DND-41 (cell line): ENCODE data around the gene MYH1.

Experiments
- ATAC-seq: fragments of 200-7000 bp; cut with Tn5 transposase; 3 replicates; pipeline ENCODE4 v1.9.1; 2021; ENCODE audit warnings: low read depth; ENCODE audit not compliant: insufficient read depth
- DNase-seq: peaks from one replicate; pipeline ENCODE4 v3.0.0-alpha.2; 2020
- H2AFZ ChIP-seq: 2 replicates; pipeline ENCODE4 v1.6.0; 2012; ENCODE audit warnings: low read depth, low read length
- H3K27ac ChIP-seq: 2 replicates; pipeline ENCODE4 v1.5.1; 2012; ENCODE audit warnings: low read length, inconsistent platforms
- H3K27me3 ChIP-seq: fragments of 200-600 bp; sonication (generic); 2 replicates; pipeline ENCODE4 v1.6.0; 2012; ENCODE audit warnings: low read length, mild to moderate bottlenecking, inconsistent platforms; ENCODE audit not compliant: insufficient read depth, poor library complexity
- H3K36me3 ChIP-seq: 2 replicates; pipeline ENCODE4 v1.5.1; 2012; ENCODE audit warnings: low read length, inconsistent platforms; ENCODE audit not compliant: insufficient read depth
- H3K4me1 ChIP-seq: 2 replicates; pipeline ENCODE4 v1.5.1; 2012; ENCODE audit warnings: mild to moderate bottlenecking, low read length; ENCODE audit not compliant: insufficient read depth
- H3K4me2 ChIP-seq: 2 replicates; pipeline ENCODE4 v1.6.0; 2012; ENCODE audit warnings: mild to moderate bottlenecking, moderate library complexity, low read length, inconsistent platforms; ENCODE audit not compliant: insufficient read depth
- H3K4me3 ChIP-seq, 2 experiments: fragments of 200-600 bp in 1 of 2; shearing (Covaris generic) in 1 of 2; 2 replicates each; pipeline ENCODE4 v1.5.1; 2012 to 2016; ENCODE audit warnings: inconsistent platforms in 2 of 2, low read length in 2 of 2, mild to moderate bottlenecking in 2 of 2, low read depth in 1 of 2, moderate library complexity in 1 of 2
- H3K79me2 ChIP-seq: 2 replicates; pipeline ENCODE4 v1.6.0; 2012; ENCODE audit warnings: low read length, inconsistent platforms; ENCODE audit not compliant: insufficient read depth
- H3K9ac ChIP-seq: 2 replicates; pipeline ENCODE4 v1.6.0; 2012; ENCODE audit warnings: low read depth, mild to moderate bottlenecking, inconsistent platforms, low read length, moderate library complexity
- H3K9me3 ChIP-seq: 2 replicates; pipeline ENCODE4 v1.5.1; 2012; ENCODE audit warnings: low read length, moderate library complexity, mild to moderate bottlenecking, inconsistent platforms; ENCODE audit not compliant: insufficient read depth, severe bottlenecking
- H4K20me1 ChIP-seq: 2 replicates; pipeline ENCODE4 v1.6.0; 2012; ENCODE audit warnings: low read length; ENCODE audit not compliant: insufficient read depth
- EZH2 ChIP-seq: IDR thresholded peaks from 3 replicates; pipeline ENCODE4 v1.6.1; 2012; ENCODE audit warnings: borderline replicate concordance, low read depth, mild to moderate bottlenecking, moderate library complexity, low read length, inconsistent platforms; ENCODE audit not compliant: severe bottlenecking
- TF ChIP-seq, protein P1 (sequence below): IDR thresholded peaks from 2 replicates; pipeline ENCODE4 v1.5.1; 2012; ENCODE audit warnings: borderline replicate concordance, low read length, moderate library complexity, mild to moderate bottlenecking; ENCODE audit not compliant: poor library complexity, severe bottlenecking; ENCODE audit errors: extremely low read depth

MYH1 gene

DNA sequence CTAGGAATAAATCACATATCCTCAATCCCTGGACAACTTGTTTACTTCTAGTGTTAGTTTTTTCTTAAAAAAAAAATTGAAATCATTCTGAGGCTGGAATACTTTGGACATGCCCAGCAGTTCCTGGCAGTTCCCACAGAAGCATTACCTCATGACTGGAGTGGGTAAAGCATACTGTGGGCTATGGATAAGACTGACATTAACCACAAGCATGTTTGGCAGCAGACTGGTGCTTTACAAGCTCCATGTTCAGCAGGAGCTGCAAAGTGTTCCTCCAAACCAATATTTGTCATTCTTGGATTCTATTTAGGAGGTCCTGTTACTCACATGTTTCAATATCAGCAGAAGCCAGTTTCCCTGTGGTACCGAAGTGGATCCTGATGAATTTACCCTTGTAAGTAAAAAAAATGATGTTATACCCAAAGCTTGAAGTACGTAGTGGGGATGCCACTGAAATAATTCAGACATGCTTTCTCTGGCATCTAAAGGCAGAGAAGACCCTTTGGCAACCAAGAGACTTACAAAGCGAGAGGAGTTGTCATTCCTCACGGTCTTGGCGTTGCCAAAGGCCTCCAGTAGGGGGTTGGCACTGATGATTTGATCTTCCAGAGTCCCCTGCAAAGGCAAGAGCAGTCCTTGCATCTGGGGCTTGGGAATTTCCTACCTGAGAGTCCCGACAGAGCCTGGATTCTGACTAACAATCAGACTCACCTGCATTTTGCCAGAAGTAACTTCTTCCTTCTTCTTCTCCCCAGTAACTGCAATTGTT lies 4.9 kb downstream of the MYH1 start:
- no peaks in the 10 kb centered on the region for H3K79me2 ChIP-seq
- ATAC-seq, result no peak
- H3K9me3 ChIP-seq, result no peaks in the 10 kb centered on the region
- H3K9ac ChIP-seq, result no peak overlapping the region
- no peak overlapping the region for H3K4me3 ChIP-seq
- no peaks in the 10 kb centered on the region for H4K20me1 ChIP-seq
- peaks cover 10% of the 10 kb centered on the region for H3K27me3 ChIP-seq
- no peak for DNase-seq
- H3K4me1 ChIP-seq, result no peaks in the 10 kb centered on the region
- TF ChIP-seq, protein P1, sequence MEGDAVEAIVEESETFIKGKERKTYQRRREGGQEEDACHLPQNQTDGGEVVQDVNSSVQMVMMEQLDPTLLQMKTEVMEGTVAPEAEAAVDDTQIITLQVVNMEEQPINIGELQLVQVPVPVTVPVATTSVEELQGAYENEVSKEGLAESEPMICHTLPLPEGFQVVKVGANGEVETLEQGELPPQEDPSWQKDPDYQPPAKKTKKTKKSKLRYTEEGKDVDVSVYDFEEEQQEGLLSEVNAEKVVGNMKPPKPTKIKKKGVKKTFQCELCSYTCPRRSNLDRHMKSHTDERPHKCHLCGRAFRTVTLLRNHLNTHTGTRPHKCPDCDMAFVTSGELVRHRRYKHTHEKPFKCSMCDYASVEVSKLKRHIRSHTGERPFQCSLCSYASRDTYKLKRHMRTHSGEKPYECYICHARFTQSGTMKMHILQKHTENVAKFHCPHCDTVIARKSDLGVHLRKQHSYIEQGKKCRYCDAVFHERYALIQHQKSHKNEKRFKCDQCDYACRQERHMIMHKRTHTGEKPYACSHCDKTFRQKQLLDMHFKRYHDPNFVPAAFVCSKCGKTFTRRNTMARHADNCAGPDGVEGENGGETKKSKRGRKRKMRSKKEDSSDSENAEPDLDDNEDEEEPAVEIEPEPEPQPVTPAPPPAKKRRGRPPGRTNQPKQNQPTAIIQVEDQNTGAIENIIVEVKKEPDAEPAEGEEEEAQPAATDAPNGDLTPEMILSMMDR, result no peak
- no peak for TF ChIP-seq EZH2
- no peaks in the 10 kb centered on the region for H3K36me3 ChIP-seq
- no peak overlapping the region for H2AFZ ChIP-seq
- no peak overlapping the region for H3K27ac ChIP-seq
- H3K4me2 ChIP-seq, result no peak overlapping the region

DNA sequence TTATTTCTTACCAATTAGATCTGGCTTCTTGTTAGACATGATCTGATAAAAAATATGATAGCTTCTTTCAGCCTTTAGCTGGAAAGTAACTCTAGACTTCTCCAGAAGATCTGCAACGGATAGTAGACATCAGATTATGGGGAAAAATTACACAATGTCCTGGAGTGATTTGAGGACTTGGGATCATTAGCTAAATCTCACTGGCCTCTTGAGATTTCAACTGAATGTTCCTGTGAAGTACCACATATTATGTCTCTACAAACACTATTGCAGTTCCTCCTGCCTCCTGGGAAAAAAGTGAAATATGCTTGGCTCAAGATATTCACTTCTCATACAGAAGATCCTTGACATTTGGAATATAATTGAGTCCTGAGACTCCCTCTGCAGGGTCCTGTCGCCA lies 5.5 kb downstream of the MYH1 start:
- no peaks in the 10 kb centered on the region for H4K20me1 ChIP-seq
- no peaks in the 10 kb centered on the region for H3K9me3 ChIP-seq
- H3K4me3 ChIP-seq, result no peak overlapping the region
- H2AFZ ChIP-seq, result no peak overlapping the region
- no peaks in the 10 kb centered on the region for H3K4me1 ChIP-seq
- H3K79me2 ChIP-seq, result no peaks in the 10 kb centered on the region
- H3K36me3 ChIP-seq, result no peaks in the 10 kb centered on the region
- ATAC-seq, result no peak
- peaks cover 5% of the 10 kb centered on the region for H3K27me3 ChIP-seq
- H3K9ac ChIP-seq, result no peak overlapping the region
- no peak for DNase-seq
- no peak overlapping the region for H3K4me2 ChIP-seq
- H3K27ac ChIP-seq, result no peak overlapping the region
- no peak for TF ChIP-seq EZH2
- TF ChIP-seq, protein P1, result no peak

DNA sequence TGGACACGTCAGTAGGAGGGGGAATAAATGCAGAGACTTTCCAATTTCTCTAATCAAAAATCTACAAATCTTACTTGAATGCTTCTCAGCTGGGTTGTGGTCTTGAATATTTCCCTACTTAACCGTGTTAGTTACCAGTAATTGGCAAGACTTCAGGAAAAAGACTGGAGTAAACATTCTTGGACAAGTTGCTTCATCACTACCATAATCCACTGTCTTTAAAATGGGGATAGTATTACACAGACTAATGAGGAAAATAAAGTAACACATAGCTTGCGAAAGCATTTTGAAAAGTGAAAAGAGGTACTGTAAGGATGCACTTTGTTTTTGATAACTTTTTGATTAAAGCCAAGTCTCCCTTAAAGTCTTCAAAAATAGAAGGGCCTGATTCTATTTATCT lies 18.4 kb downstream of the MYH1 start:
- Histone ChIP-seq H3K9me3 (no peaks in the 10 kb centered on the region), H3K79me2 (no peaks in the 10 kb centered on the region), H3K27me3 (peaks cover 13% of the 10 kb centered on the region), H3K27ac (no peak overlapping the region), H4K20me1 (no peaks in the 10 kb centered on the region), H3K4me3 (no peak overlapping the region), H3K9ac (no peak overlapping the region), H3K4me1 (no peaks in the 10 kb centered on the region), H2AFZ (no peak overlapping the region), H3K36me3 (no peaks in the 10 kb centered on the region), H3K4me2 (no peak overlapping the region)
- ATAC-seq (no peak), DNase-seq (no peak)
- TF ChIP-seq EZH2, result no peak
- TF ChIP-seq, protein P1, result no peak

DNA sequence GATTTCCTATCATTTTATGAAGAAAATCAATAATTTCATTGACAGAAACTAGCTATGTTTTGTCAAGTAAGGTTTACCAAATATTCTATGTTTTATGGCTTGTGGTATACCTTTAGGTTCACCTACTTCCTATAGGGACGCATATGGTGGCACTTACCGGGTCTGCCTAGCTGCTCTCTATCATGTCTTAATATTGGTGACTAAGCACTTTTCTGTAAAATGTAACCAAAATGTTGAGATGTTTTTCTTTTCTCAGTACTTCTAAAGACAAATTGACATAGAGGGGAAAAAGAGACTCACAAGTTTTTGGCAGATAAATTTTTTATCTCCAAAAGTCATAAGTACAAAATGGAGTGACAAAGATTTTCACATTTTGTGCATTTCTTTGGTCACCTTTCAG lies 26.3 kb downstream of the MYH1 start:
- no peak overlapping the region for H3K9ac ChIP-seq
- H3K79me2 ChIP-seq, result no peaks in the 10 kb centered on the region
- no peak overlapping the region for H3K4me3 ChIP-seq
- DNase-seq (no peak), ATAC-seq (no peak)
- H3K4me1 ChIP-seq, result no peaks in the 10 kb centered on the region
- H2AFZ ChIP-seq, result no peak overlapping the region
- H3K36me3 ChIP-seq, result no peaks in the 10 kb centered on the region
- no peak overlapping the region for H3K27ac ChIP-seq
- TF ChIP-seq, protein P1, result no peak
- no peak for TF ChIP-seq EZH2
- H3K4me2 ChIP-seq, result no peak overlapping the region
- H4K20me1 ChIP-seq, result no peaks in the 10 kb centered on the region
- peaks cover 5% of the 10 kb centered on the region for H3K27me3 ChIP-seq
- peaks cover 9% of the 10 kb centered on the region for H3K9me3 ChIP-seq
